B cell (primary cell): ENCODE results near the gene NT5DC3. TPM values are rescaled to one million over a fixed set of nuclear protein-coding genes. Genes with fewer than 3 reads are reported as not detected.

ENCODE experiments used
- ATAC-seq: fragments of 200-7000 bp; cut with Tn5 transposase; one replicate; pipeline ENCODE4 v1.10.0; 2021; ENCODE audit warnings: low read depth, mild to moderate bottlenecking, moderate number of reproducible peaks, moderate library complexity
- CTCF ChIA-PET: fragments of 350-600 bp; sonication (Branson Sonifier 250); formaldehyde crosslinking; loops from one replicate; lab custom pipeline; 2021; ENCODE audit warnings: antibody characterized with exemption, inconsistent platforms; lab: Charles Lee
- POLR2A ChIA-PET: fragments of 350-600 bp; sonication (Branson Sonifier 250); formaldehyde crosslinking; loops from one replicate; lab custom pipeline; 2021; ENCODE audit warnings: antibody characterized with exemption; lab: Charles Lee
- DNase-seq: peaks from one replicate; pipeline ENCODE4 v3.0.0; 2013
- H2AFZ ChIP-seq: 2 replicates; pipeline ENCODE4 v1.6.1; 2012; ENCODE audit warnings: mild to moderate bottlenecking, low read depth, low read length; ENCODE audit not compliant: insufficient read depth, poor library complexity, severe bottlenecking
- H3K27ac ChIP-seq, 2 donors: 1 replicate in 1 of 2; 2 replicates in 1 of 2; pipeline ENCODE4 v1.5.1; 2012 to 2013; ENCODE audit warnings: low read length in 2 of 2, mild to moderate bottlenecking in 2 of 2, moderate library complexity in 1 of 2
- H3K27me3 ChIP-seq, 4 experiments: fragments of 200-600 bp in 1 of 4; sonication (generic) in 1 of 4; replicated peaks in 1 of 4; 1 replicate in 2 of 4; 2 replicates in 2 of 4; pipeline versions ENCODE4 v1.6.1 to v1.7.0; 2013 to 2016; ENCODE audit warnings: low read length in 3 of 4, mild to moderate bottlenecking in 2 of 4, mixed read lengths in 1 of 4, moderate library complexity in 1 of 4; ENCODE audit not compliant: insufficient read depth in 4 of 4, control insufficient read depth in 3 of 4; ENCODE audit errors: control extremely low read depth in 1 of 4
- H3K36me3 ChIP-seq, 2 experiments: replicated peaks in 1 of 2; 1 replicate in 1 of 2; 2 replicates in 1 of 2; pipeline versions ENCODE4 v1.6.1 to v1.7.1; 2013; ENCODE audit warnings: low read length in 1 of 2; ENCODE audit not compliant: insufficient read depth in 2 of 2, control insufficient read depth in 1 of 2; ENCODE audit errors: control extremely low read depth in 1 of 2, extremely low read depth in 1 of 2
- H3K4me1 ChIP-seq, 2 donors: fragments of 200-600 bp in 1 of 2; sonication (generic) in 1 of 2; 1 replicate in 1 of 2; 2 replicates in 1 of 2; pipeline versions ENCODE4 v1.5.1 to v1.6.1; 2013 to 2017; ENCODE audit warnings: low read length in 2 of 2; ENCODE audit not compliant: control insufficient read depth in 2 of 2, insufficient read depth in 2 of 2
- H3K4me2 ChIP-seq: replicated peaks from 2 replicates; pipeline ENCODE3; 2012; ENCODE audit warnings: mild to moderate bottlenecking, low read depth, low read length; ENCODE audit not compliant: poor library complexity, severe bottlenecking
- H3K4me3 ChIP-seq, 5 experiments: fragments of 200-600 bp in 1 of 5; sonication (generic) in 1 of 5; 1 replicate in 3 of 5; 2 replicates in 2 of 5; pipeline versions ENCODE4 v1.5.1 to v1.7.0; 2011 to 2016; ENCODE audit warnings: low read length in 4 of 5, mild to moderate bottlenecking in 4 of 5, low read depth in 2 of 5, control low read depth in 1 of 5, moderate library complexity in 1 of 5; ENCODE audit not compliant: insufficient read depth in 1 of 5; ENCODE audit errors: control extremely low read depth in 1 of 5, extremely low read depth in 1 of 5
- H3K79me2 ChIP-seq: fragments of 200-600 bp; sonication (generic); one replicate; pipeline ENCODE4 v1.6.0; 2016; ENCODE audit warnings: low read length; ENCODE audit not compliant: control insufficient read depth, insufficient read depth
- H3K9ac ChIP-seq: fragments of 200-600 bp; sonication (generic); 2 replicates; pipeline ENCODE4 v1.6.1; 2017; ENCODE audit warnings: mild to moderate bottlenecking, low read length, moderate library complexity
- H3K9me3 ChIP-seq, 3 donors: one replicate each; pipeline versions ENCODE4 v1.6.1 to v1.7.1; 2013; ENCODE audit warnings: low read length in 2 of 3; ENCODE audit not compliant: control insufficient read depth in 2 of 3, insufficient read depth in 1 of 3; ENCODE audit errors: control extremely low read depth in 1 of 3
- H4K20me1 ChIP-seq: 2 replicates; pipeline ENCODE4 v1.6.0; 2012; ENCODE audit warnings: mild to moderate bottlenecking, low read length; ENCODE audit not compliant: insufficient read depth, control insufficient read depth, poor library complexity, severe bottlenecking
- H3K27ac Mint-ChIP-seq: one replicate; pipeline ENCODE4 v1.8.0; 2021; ENCODE audit warnings: mixed read lengths
- H3K27me3 Mint-ChIP-seq: one replicate; pipeline ENCODE4 v1.8.0; 2021; ENCODE audit warnings: mixed read lengths
- H3K4me1 Mint-ChIP-seq: one replicate; pipeline ENCODE4 v1.8.0; 2021; ENCODE audit warnings: mixed read lengths
- H3K4me3 Mint-ChIP-seq: one replicate; pipeline ENCODE4 v1.8.0; 2021; ENCODE audit warnings: mixed read lengths
- H3K9me3 Mint-ChIP-seq: one replicate; pipeline ENCODE4 v1.8.0; 2022; ENCODE audit warnings: mixed read lengths; ENCODE audit not compliant: insufficient read depth
- CTCF ChIP-seq: fragments of 200-600 bp; IDR thresholded peaks from one replicate; pipeline ENCODE4 v1.8.0; 2022; ENCODE audit warnings: antibody characterized with exemption, mild to moderate bottlenecking
- EZH2 ChIP-seq: IDR thresholded peaks from 2 replicates; pipeline ENCODE4 v1.6.1; 2012; ENCODE audit warnings: borderline replicate concordance, low read depth, mild to moderate bottlenecking, moderate library complexity, low read length; ENCODE audit not compliant: insufficient read depth, poor library complexity, severe bottlenecking
- WGBS: methylation state at CpG from one replicate; pipeline ENCODE4 v1.1.5; 2013; ENCODE audit warnings: missing lambda C conversion rate; ENCODE audit not compliant: insufficient coverage; 5-methylcytosine and 5-hydroxymethylcytosine counted together
- intact Hi-C: fragments of 100-400 bp; cut with micrococcal nuclease; formaldehyde crosslinking; loops from one replicate; pipeline ENCODE4 v1.10.0; 2022
- polyA plus RNA-seq: library from polyadenylated mRNA; depleted of rRNA; stranded (reverse); fragments of >200 nt; gene quantifications from 2 replicates; pipeline ENCODE4 v1.2.3, GENCODE V29; 2012
- total RNA-seq, 2 donors: library from RNA; stranded (reverse); fragments of 120-200 nt in 1 of 2; gene quantifications; 1 replicate in 1 of 2; 2 replicates in 1 of 2; pipeline versions ENCODE4 v1.2.3 to v1.2.4, GENCODE V29; 2013 to 2022

NT5DC3 gene
- total and polyA plus RNA-seq, 2 donors (not counting 1 experiment from before 2014, with no cell fraction given) = 4.4 to 10.6 TPM

GRCh38 chr12:103735291-103735690 is 105.7 kb downstream of the NT5DC3 start:
- DNase-seq (no peak), ATAC-seq (no peak)
- Histone ChIP-seq H3K9ac (no peak overlapping the region), H2AFZ (no peak overlapping the region), H3K36me3 (no peaks in the 10 kb centered on the region), H3K4me1 (no peaks in the 10 kb centered on the region), H3K27me3 (peaks cover 0 to 3% (median under 1%) of the 10 kb centered on the region in 4 experiments), H3K27ac (no peak overlapping the region), H3K79me2 (no peaks in the 10 kb centered on the region), H4K20me1 (no peaks in the 10 kb centered on the region), H3K9me3 (peaks cover 0 to 9% (median 6%) of the 10 kb centered on the region in 3 donors), H3K4me2 (no peak overlapping the region), H3K4me3 (no peak overlapping the region)
- H3K27ac Mint-ChIP-seq = no peak overlapping the region
- H3K9me3 Mint-ChIP-seq = peaks cover 5% of the 10 kb centered on the region
- ChIA-PET CTCF (no interaction called here), POLR2A (no interaction called here)
- TF ChIP-seq CTCF (no peak), EZH2 (no peak)
- H3K27me3 Mint-ChIP-seq = peaks cover 17% of the 10 kb centered on the region
- no CpG with 5 or more reads among the region's 8 CpGs for WGBS
- H3K4me1 Mint-ChIP-seq = no peaks in the 10 kb centered on the region
- no peak overlapping the region for H3K4me3 Mint-ChIP-seq
- intact Hi-C loops = no loop called here

- Histone ChIP-seq H3K4me1 (no peaks in the 10 kb centered on the region), H2AFZ (no peak overlapping the region), H3K9me3 (peaks cover 0 to 9% (median 6%) of the 10 kb centered on the region in 3 donors), H3K9ac (no peak overlapping the region), H3K36me3 (no peaks in the 10 kb centered on the region), H3K27ac (no peak overlapping the region), H3K79me2 (no peaks in the 10 kb centered on the region), H3K4me3 (no peak overlapping the region), H3K4me2 (no peak overlapping the region), H4K20me1 (no peaks in the 10 kb centered on the region), H3K27me3 (peaks cover 0 to 3% (median under 1%) of the 10 kb centered on the region in 4 experiments)
- WGBS = 83% methylated on average over 1 of the region's 2 CpGs
- Mint-ChIP-seq H3K27ac (no peak overlapping the region), H3K27me3 (peaks cover 17% of the 10 kb centered on the region), H3K4me3 (no peak overlapping the region), H3K9me3 (peaks cover 5% of the 10 kb centered on the region), H3K4me1 (no peaks in the 10 kb centered on the region)
- DNase-seq (no peak), ATAC-seq (no peak)
- intact Hi-C loops = no loop called here
- ChIA-PET POLR2A (no interaction called here), CTCF (no interaction called here)
- TF ChIP-seq EZH2 (no peak), CTCF (no peak)
These were observed 106.2 kb downstream of the NT5DC3 start for GRCh38 chr12:103734863-103735262.
